ENCODE results near the gene ZDHHC4. TPM values are rescaled to one million over a fixed set of nuclear protein-coding genes. Genes with fewer than 3 reads are reported as not detected.

ZDHHC4 gene
- total and polyA plus RNA-seq, 9 of the 15 experiments (the other 6 are each of a cell fraction or from before 2014, with no cell fraction given) = 33.4 to 106 (median 58.3) TPM

- peak; percentile 56; the same call in 1 of the 2 replicates for TF ChIP-seq MGA (IDR thresholded peaks at IDR 0.05)
- TF ChIP-seq, protein P1, sequence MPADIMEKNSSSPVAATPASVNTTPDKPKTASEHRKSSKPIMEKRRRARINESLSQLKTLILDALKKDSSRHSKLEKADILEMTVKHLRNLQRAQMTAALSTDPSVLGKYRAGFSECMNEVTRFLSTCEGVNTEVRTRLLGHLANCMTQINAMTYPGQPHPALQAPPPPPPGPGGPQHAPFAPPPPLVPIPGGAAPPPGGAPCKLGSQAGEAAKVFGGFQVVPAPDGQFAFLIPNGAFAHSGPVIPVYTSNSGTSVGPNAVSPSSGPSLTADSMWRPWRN (IDR thresholded peaks at IDR 0.05; ENCODE audit: low read depth) = no peak
- TF ChIP-seq SMARCB1 (IDR thresholded peaks at IDR 0.05; ENCODE audit: insufficient read length, low read depth) = no peak
- TF ChIP-seq ZFP36 (IDR thresholded peaks at IDR 0.05; ENCODE audit: low read depth, low read length, partially characterized antibody) = no peak
- no peak for TF ChIP-seq NR2C2 (CRISPR knock-in tag; IDR thresholded peaks at IDR 0.05)
- peak; percentile 60 for TF ChIP-seq NR2C2 (tag; IDR thresholded peaks at IDR 0.05)
- TF ChIP-seq, protein P2, sequence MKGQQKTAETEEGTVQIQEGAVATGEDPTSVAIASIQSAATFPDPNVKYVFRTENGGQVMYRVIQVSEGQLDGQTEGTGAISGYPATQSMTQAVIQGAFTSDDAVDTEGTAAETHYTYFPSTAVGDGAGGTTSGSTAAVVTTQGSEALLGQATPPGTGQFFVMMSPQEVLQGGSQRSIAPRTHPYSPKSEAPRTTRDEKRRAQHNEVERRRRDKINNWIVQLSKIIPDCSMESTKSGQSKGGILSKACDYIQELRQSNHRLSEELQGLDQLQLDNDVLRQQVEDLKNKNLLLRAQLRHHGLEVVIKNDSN (CRISPR knock-in tag; IDR thresholded peaks at IDR 0.05) = peak; percentile 75
- no peak for TF ChIP-seq CHCHD3 (CRISPR knock-in tag; IDR thresholded peaks at IDR 0.05)
- TF ChIP-seq NR2C1 (IDR thresholded peaks at IDR 0.05) = no peak
- no peak for TF ChIP-seq NR2C1 (tag; IDR thresholded peaks at IDR 0.05)
- TF ChIP-seq, protein P3, sequence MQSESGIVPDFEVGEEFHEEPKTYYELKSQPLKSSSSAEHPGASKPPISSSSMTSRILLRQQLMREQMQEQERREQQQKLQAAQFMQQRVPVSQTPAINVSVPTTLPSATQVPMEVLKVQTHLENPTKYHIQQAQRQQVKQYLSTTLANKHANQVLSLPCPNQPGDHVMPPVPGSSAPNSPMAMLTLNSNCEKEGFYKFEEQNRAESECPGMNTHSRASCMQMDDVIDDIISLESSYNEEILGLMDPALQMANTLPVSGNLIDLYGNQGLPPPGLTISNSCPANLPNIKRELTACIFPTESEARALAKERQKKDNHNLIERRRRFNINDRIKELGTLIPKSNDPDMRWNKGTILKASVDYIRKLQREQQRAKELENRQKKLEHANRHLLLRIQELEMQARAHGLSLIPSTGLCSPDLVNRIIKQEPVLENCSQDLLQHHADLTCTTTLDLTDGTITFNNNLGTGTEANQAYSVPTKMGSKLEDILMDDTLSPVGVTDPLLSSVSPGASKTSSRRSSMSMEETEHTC (IDR thresholded peaks at IDR 0.05) = peak; percentile 86
Observed at GRCh38 chr7:6636741-6637543, 59.7 kb downstream of the ZDHHC4 start, which contains the start of gene ZNF316 (continued).
